CMK (cell line): ENCODE data around the gene CAMK2A.

Experiments
- DNase-seq: peaks from one replicate; pipeline ENCODE4 v3.0.0-alpha.2; 2010; ENCODE audit warnings: low read depth

The CAMK2A gene

GRCh38 chr5:150186897-150187296, 102.7 kb downstream of the CAMK2A start:
- DNase-seq: no peak

- DNase-seq: no peak
Observed at GRCh38 chr5:150186137-150186536, 103.4 kb downstream of the CAMK2A start.

- no peak for DNase-seq
Observed at GRCh38 chr5:150184990-150185912, 104.3 kb downstream of the CAMK2A start.

- no peak for DNase-seq
Observed at GRCh38 chr5:150184006-150184405, 105.6 kb downstream of the CAMK2A start.

GRCh38 chr5:150183436-150183835, 106.1 kb downstream of the CAMK2A start:
- DNase-seq: no peak

- DNase-seq: no peak
Observed at GRCh38 chr5:150182774-150183173, 106.8 kb downstream of the CAMK2A start.

GRCh38 chr5:150181766-150182545, 107.6 kb downstream of the CAMK2A start:
- DNase-seq: no peak

- DNase-seq: no peak
Observed at GRCh38 chr5:150181027-150181426, 108.5 kb downstream of the CAMK2A start.

GRCh38 chr5:150180241-150181026, 109.1 kb downstream of the CAMK2A start:
- DNase-seq: no peak

GRCh38 chr5:150179019-150179620, 110.5 kb downstream of the CAMK2A start:
- DNase-seq: no peak

GRCh38 chr5:150178262-150178661, 111.3 kb downstream of the CAMK2A start:
- DNase-seq: no peak

GRCh38 chr5:150177721-150178120, 111.9 kb downstream of the CAMK2A start:
- no peak for DNase-seq

GRCh38 chr5:150176745-150177477, 112.7 kb downstream of the CAMK2A start:
- DNase-seq: no peak

GRCh38 chr5:150175536-150175935, 114.0 kb downstream of the CAMK2A start:
- DNase-seq: no peak

- no peak for DNase-seq
Observed at GRCh38 chr5:150175076-150175475, 114.5 kb downstream of the CAMK2A start.

- no peak for DNase-seq
Observed at GRCh38 chr5:150174285-150174684, 115.3 kb downstream of the CAMK2A start.

- no peak for DNase-seq
Observed at GRCh38 chr5:150173161-150173560, 116.4 kb downstream of the CAMK2A start.

GRCh38 chr5:150172556-150172955, 117.0 kb downstream of the CAMK2A start:
- no peak for DNase-seq

- DNase-seq: no peak
Observed at GRCh38 chr5:150172145-150172544, 117.4 kb downstream of the CAMK2A start.
